Chondrocyte (in vitro differentiated cells): ENCODE measurements around the gene KCNJ5. TPM values are rescaled to one million over a fixed set of nuclear protein-coding genes. Genes with fewer than 3 reads are reported as not detected.

Source experiments
- DNase-seq: peaks from one replicate; pipeline ENCODE4 v3.0.0; 2021; ENCODE audit warnings: mixed read lengths, low spot score
- H3K27ac Mint-ChIP-seq: one replicate; pipeline ENCODE4 v1.8.0; 2021; ENCODE audit warnings: mild to moderate bottlenecking, moderate library complexity, mixed read lengths; ENCODE audit not compliant: unreplicated experiment
- H3K27me3 Mint-ChIP-seq: 2 replicates; pipeline ENCODE4 v1.8.0; 2021; ENCODE audit warnings: low read depth, mixed read lengths
- H3K36me3 Mint-ChIP-seq: 2 replicates; pipeline ENCODE4 v1.8.0; 2021; ENCODE audit warnings: low read depth, mixed read lengths
- H3K4me1 Mint-ChIP-seq: 2 replicates; pipeline ENCODE4 v1.8.0; 2021; ENCODE audit warnings: low read depth, mild to moderate bottlenecking, mixed read lengths
- H3K4me3 Mint-ChIP-seq: one replicate; pipeline ENCODE4 v1.8.0; 2021; ENCODE audit warnings: mild to moderate bottlenecking, moderate library complexity, mixed read lengths; ENCODE audit not compliant: unreplicated experiment
- H3K9me3 Mint-ChIP-seq: 2 replicates; pipeline ENCODE4 v1.8.0; 2021; ENCODE audit warnings: low read depth, mixed read lengths
- total RNA-seq: library from RNA; stranded (reverse); gene quantifications from 3 replicates; pipeline ENCODE4 v1.2.1, GENCODE V29; 2021
- TF ChIP-seq, protein P1 (sequence below): fragments of 200-600 bp; sonication (generic); IDR thresholded peaks from 2 replicates; pipeline ENCODE4 v1.5.0; 2021; ENCODE audit warnings: antibody characterized with exemption, mild to moderate bottlenecking, moderate library complexity

The KCNJ5 gene
- total RNA-seq, 1 donor from 2014 or later, result 0.15 TPM

DNA sequence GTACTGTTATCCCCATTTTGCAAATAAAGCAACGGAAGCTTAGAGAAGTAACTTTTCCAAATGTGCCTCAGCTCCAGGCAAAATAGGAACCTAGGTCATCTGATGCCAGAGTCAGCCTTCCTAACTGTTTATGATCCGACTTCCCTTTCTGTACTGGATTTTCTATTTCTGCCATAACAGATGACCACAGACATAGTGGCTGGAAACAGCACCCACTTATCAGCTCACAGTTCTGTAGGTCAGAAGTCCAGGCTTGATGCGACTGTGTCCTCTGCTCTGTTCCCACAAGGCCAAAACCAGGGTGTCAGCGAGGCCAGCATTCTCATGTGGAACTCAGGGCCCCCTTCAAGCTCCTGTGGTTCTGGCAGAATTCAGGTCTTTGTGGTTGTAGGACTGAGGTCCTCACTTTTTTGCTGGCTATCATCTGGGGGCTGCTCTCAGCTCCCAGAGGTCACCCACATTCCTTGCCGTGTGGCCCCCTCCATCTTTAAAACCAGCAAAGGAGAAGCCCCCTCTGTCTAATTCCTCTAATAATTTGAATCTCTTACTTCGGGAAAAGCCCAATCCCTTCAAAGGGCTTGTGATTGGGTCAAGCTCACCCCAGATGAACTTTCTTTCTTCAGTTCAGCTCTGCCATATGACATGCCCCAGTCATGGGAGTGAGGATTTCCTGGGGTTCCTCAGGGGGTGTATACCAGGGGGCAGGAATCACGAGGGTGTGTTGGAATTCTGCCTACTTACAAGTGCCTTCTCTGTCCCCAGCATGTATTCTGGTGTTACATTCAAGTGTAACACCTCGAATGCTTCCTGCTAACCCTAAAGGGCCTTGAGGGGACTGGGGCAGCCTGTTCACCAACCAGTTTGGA is 15.3 kb downstream of the KCNJ5 start:
- no peak for DNase-seq
- Mint-ChIP-seq H3K36me3 (no peaks in the 10 kb centered on the region), H3K4me3 (peak overlapping the region; percentile 68), H3K27ac (no peak overlapping the region), H3K9me3 (no peaks in the 10 kb centered on the region), H3K4me1 (peaks cover 62% of the 10 kb centered on the region), H3K27me3 (peaks cover 3% of the 10 kb centered on the region)
- TF ChIP-seq, protein P1, sequence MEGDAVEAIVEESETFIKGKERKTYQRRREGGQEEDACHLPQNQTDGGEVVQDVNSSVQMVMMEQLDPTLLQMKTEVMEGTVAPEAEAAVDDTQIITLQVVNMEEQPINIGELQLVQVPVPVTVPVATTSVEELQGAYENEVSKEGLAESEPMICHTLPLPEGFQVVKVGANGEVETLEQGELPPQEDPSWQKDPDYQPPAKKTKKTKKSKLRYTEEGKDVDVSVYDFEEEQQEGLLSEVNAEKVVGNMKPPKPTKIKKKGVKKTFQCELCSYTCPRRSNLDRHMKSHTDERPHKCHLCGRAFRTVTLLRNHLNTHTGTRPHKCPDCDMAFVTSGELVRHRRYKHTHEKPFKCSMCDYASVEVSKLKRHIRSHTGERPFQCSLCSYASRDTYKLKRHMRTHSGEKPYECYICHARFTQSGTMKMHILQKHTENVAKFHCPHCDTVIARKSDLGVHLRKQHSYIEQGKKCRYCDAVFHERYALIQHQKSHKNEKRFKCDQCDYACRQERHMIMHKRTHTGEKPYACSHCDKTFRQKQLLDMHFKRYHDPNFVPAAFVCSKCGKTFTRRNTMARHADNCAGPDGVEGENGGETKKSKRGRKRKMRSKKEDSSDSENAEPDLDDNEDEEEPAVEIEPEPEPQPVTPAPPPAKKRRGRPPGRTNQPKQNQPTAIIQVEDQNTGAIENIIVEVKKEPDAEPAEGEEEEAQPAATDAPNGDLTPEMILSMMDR, result peak; percentile 47

DNA sequence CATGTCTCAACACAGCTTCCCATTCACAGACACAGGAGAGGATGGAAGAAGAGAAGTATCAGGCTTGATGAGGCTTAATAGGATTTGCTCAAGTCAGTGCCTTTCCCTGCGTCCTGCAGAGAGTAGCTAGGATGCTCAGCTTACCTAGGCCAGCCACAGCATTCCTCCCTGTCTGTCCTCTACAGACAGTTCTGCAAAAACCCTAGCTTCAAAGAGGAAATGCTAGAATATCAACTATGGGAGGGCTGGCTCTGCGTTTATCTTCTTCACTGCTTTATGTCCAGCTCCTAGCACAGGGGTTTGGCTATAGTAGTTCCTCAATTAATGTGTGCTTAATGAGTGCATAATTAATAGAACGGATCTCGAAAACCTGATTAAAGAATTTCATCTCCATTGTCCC is 16.4 kb downstream of the KCNJ5 start:
- Mint-ChIP-seq H3K4me3 (no peak overlapping the region), H3K4me1 (peaks cover 60% of the 10 kb centered on the region), H3K36me3 (peaks cover 1% of the 10 kb centered on the region), H3K27me3 (no peaks in the 10 kb centered on the region), H3K9me3 (peaks cover 2% of the 10 kb centered on the region), H3K27ac (no peak overlapping the region)
- DNase-seq, result no peak
- TF ChIP-seq, protein P1, result no peak

DNA sequence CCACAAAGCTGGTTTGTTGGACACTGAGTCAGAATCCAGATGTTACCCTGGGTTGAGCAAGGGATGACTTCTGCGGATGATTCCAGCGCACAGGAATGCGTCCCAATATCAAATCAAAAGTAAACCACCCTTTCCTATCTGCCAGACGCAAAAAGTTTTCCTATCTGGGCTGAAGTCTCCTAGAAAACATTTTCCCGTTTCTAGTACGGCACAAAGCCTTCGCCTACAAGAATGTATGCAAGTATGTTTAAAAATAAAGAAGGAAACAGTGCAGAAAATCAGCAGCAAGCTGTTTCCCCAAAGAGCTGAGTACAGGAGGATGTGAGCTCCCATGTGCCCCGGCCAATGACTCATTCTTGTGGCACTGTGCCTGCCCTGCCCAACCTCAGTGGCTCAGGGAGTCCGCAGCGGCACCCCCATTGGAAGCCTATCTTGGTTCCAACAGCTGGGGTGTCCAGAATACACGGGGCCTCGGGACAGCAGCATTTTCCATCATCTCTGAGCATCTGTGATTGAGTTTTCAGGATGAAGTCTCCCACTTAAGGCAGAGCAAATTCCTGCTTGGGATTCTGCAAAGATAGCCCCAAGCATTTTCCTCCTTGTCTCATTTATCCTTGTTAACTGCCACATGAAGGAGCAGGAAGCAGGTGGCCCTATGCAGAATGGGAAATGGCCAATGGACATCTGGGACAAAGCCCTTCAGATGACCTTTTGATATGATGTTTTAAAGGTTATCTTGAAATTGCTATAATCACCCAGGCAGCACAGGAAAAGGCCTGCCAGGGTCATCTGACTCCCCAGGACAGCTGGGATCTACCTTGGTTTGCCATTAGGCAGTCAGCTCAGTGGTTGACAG is 17.5 kb downstream of the KCNJ5 start:
- Mint-ChIP-seq H3K27me3 (peaks cover 4% of the 10 kb centered on the region), H3K9me3 (peaks cover 2% of the 10 kb centered on the region), H3K4me1 (peaks cover 50% of the 10 kb centered on the region), H3K4me3 (peak overlapping the region; percentile 0), H3K27ac (peak overlapping the region; percentile 77), H3K36me3 (peaks cover 1% of the 10 kb centered on the region)
- TF ChIP-seq, protein P1, result no peak
- DNase-seq, result no peak

DNA sequence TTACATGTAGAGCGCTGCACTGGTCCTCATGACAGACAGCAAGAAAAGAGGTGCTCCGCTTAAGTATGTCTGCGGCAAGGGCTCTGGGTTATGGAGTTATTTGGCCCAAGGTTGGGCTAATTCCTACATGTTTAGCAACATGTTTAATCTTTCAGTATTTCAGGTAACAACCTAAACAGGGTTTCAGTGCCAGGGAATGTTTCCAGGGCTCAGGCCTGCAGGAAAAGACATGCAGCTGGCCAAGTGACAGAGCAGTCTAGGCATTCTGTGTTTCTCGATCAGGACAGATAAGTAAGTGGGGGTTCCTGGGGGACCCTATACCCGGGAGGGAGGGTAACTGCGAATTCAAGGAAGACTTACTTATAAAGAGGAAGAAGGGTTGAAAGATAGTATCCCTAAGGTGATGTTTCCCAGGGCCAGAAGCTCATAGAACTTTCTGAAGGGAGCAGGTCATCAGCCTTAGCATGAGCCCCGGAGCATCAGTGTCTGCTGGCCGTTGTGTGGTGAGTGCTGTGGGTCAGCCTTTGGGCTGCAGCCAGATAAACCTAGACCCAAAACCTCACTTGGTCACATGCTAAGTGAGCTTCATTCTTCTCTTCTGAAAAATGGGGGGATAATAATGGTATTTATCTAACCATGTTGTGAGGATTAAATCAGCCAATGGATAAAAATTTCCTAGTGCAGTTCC is 18.4 kb downstream of the KCNJ5 start:
- Mint-ChIP-seq H3K4me1 (peaks cover 40% of the 10 kb centered on the region), H3K36me3 (peaks cover 1% of the 10 kb centered on the region), H3K4me3 (no peak overlapping the region), H3K27me3 (peaks cover 4% of the 10 kb centered on the region), H3K27ac (no peak overlapping the region), H3K9me3 (peaks cover 2% of the 10 kb centered on the region)
- TF ChIP-seq, protein P1, result no peak
- DNase-seq, result no peak

DNA sequence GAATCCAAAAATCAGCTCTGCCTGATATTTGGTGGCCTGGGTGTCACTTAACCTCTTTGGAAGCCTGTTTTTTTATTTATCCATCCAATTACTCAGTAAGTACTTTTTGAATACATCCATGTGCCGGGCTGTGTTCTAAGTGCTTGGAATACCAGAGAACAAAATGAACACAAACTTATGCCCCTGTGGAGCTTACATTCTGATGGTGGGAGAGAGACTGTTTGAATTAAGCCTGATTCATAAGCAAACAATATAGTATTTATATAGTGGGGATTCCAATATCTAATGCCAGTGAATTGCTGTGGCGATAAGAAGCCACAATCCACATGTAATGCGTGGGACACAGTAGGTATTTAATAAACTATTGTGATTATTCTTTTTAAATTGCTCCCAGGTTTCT is 19.4 kb downstream of the KCNJ5 start:
- Mint-ChIP-seq H3K4me1 (peaks cover 42% of the 10 kb centered on the region), H3K36me3 (peaks cover 1% of the 10 kb centered on the region), H3K4me3 (no peak overlapping the region), H3K27ac (peak overlapping the region; percentile 4), H3K27me3 (peaks cover 4% of the 10 kb centered on the region), H3K9me3 (peaks cover 4% of the 10 kb centered on the region)
- TF ChIP-seq, protein P1, result no peak
- DNase-seq, result no peak
